Endothelial cell (in vitro differentiated cells): Measurements from ENCODE around the gene CWC25. TPM values are rescaled to one million over a fixed set of nuclear protein-coding genes. Genes with fewer than 3 reads are reported as not detected.

Experiments used
- DNase-seq: peaks from one replicate; pipeline ENCODE4 v3.0.0; 2021; ENCODE audit warnings: low spot score
- H3K27ac Mint-ChIP-seq: one replicate; pipeline ENCODE4 v1.8.0; 2021; ENCODE audit warnings: mixed read lengths, inconsistent platforms; ENCODE audit not compliant: unreplicated experiment
- H3K27me3 Mint-ChIP-seq: one replicate; pipeline ENCODE4 v1.8.0; 2021; ENCODE audit warnings: mild to moderate bottlenecking, moderate library complexity, mixed read lengths, inconsistent platforms; ENCODE audit not compliant: unreplicated experiment
- H3K36me3 Mint-ChIP-seq: one replicate; pipeline ENCODE4 v1.8.0; 2021; ENCODE audit warnings: mild to moderate bottlenecking, low read depth, mixed read lengths, inconsistent platforms; ENCODE audit not compliant: unreplicated experiment
- H3K4me1 Mint-ChIP-seq: one replicate; pipeline ENCODE4 v1.8.0; 2021; ENCODE audit warnings: mild to moderate bottlenecking, mixed read lengths, inconsistent platforms; ENCODE audit not compliant: unreplicated experiment
- H3K4me3 Mint-ChIP-seq: one replicate; pipeline ENCODE4 v1.8.0; 2021; ENCODE audit warnings: mild to moderate bottlenecking, mixed read lengths, inconsistent platforms; ENCODE audit not compliant: unreplicated experiment
- H3K9me3 Mint-ChIP-seq: one replicate; pipeline ENCODE4 v1.8.0; 2021; ENCODE audit warnings: mixed read lengths, inconsistent platforms; ENCODE audit not compliant: unreplicated experiment
- CTCF ChIP-seq: fragments of 200-600 bp; sonication (generic); IDR thresholded peaks from one replicate; pipeline ENCODE4 v1.5.0; 2021; ENCODE audit warnings: antibody characterized with exemption; ENCODE audit not compliant: unreplicated experiment
- total RNA-seq: library from RNA; stranded (reverse); fragmentation: NEBNext Ultra II Directional; extraction: Animal tissue kit (Norgen Biotek cat#: 25700); gene quantifications from one replicate; pipeline ENCODE4 v1.2.1, GENCODE V29; 2021; ENCODE audit not compliant: unreplicated experiment

The CWC25 gene
- total RNA-seq, 1 donor from 2014 or later, result 18.1 TPM

GRCh38 chr17:38815576-38816193 lies 9.4 kb downstream of the CWC25 start:
- no peaks in the 10 kb centered on the region for H3K4me1 Mint-ChIP-seq
- H3K4me3 Mint-ChIP-seq, result no peak overlapping the region
- H3K36me3 Mint-ChIP-seq, result peaks cover 22% of the 10 kb centered on the region
- no peak for TF ChIP-seq CTCF
- H3K9me3 Mint-ChIP-seq, result no peaks in the 10 kb centered on the region
- peak overlapping the region; percentile 57 for H3K27ac Mint-ChIP-seq
- H3K27me3 Mint-ChIP-seq, result peaks cover 2% of the 10 kb centered on the region
- DNase-seq, result no peak

GRCh38 chr17:38809828-38810227 lies 15.3 kb downstream of the CWC25 start:
- TF ChIP-seq CTCF, result no peak
- Mint-ChIP-seq H3K4me3 (peak overlapping the region; percentile 32), H3K9me3 (no peaks in the 10 kb centered on the region), H3K27me3 (peaks cover 3% of the 10 kb centered on the region), H3K36me3 (peaks cover 29% of the 10 kb centered on the region), H3K27ac (peak overlapping the region; percentile 57), H3K4me1 (no peaks in the 10 kb centered on the region)
- DNase-seq, result no peak

GRCh38 chr17:38800237-38800760 lies 24.8 kb downstream of the CWC25 start:
- peaks cover 7% of the 10 kb centered on the region for H3K27me3 Mint-ChIP-seq
- no peaks in the 10 kb centered on the region for H3K9me3 Mint-ChIP-seq
- peaks cover 39% of the 10 kb centered on the region for H3K36me3 Mint-ChIP-seq
- H3K4me1 Mint-ChIP-seq, result peaks cover 34% of the 10 kb centered on the region
- peak overlapping the region; percentile 94 for H3K4me3 Mint-ChIP-seq
- peak overlapping the region; percentile 94 for H3K27ac Mint-ChIP-seq
- no peak for DNase-seq
- TF ChIP-seq CTCF, result no peak

GRCh38 chr17:38799501-38800236 lies 25.5 kb downstream of the CWC25 start, which contains the start of gene PIP4K2B:
PIP4K2B (minus strand) TSS chr17:38799556; CDS start chr17:38799424, 132 bp downstream.
- no peaks in the 10 kb centered on the region for H3K9me3 Mint-ChIP-seq
- H3K4me1 Mint-ChIP-seq, result peaks cover 34% of the 10 kb centered on the region
- peak within 1 kb of the TSS; percentile 96 for H3K27ac Mint-ChIP-seq
- DNase-seq, result peak; percentile 92
- peaks cover 39% of the 10 kb centered on the region for H3K36me3 Mint-ChIP-seq
- H3K4me3 Mint-ChIP-seq, result peak within 1 kb of the TSS; percentile 100
- H3K27me3 Mint-ChIP-seq, result peaks cover 7% of the 10 kb centered on the region
- no peak for TF ChIP-seq CTCF
